HepG2 (cell line): ENCODE data around the gene SLC50A1.
A peak's percentile ranks its signal among the peaks of the same experiment; 100 is the strongest.

Experiments
- HNRNPK ChIP-seq: fragments of 200-400 bp; formaldehyde crosslinking; IDR thresholded peaks from 2 replicates; pipeline ENCODE4 v1.6.1; 2018; ENCODE audit warnings: low read length, low read depth, moderate library complexity, mild to moderate bottlenecking; ENCODE audit not compliant: poor library complexity, severe bottlenecking
- MTA1 ChIP-seq: sonication (generic); formaldehyde crosslinking; IDR thresholded peaks from 2 replicates; pipeline ENCODE4 v1.4.0; 2020; ENCODE audit warnings: missing genetic modification reagents, mild to moderate bottlenecking, borderline replicate concordance
- PHF21A ChIP-seq: sonication (generic); formaldehyde crosslinking; IDR thresholded peaks from 2 replicates; pipeline ENCODE4 v1.5.0; 2020; ENCODE audit warnings: mild to moderate bottlenecking, missing genetic modification reagents
- SOX6 ChIP-seq, 2 experiments: fragments of 450-650 bp in 1 of 2; sonication (generic) in 1 of 2; formaldehyde crosslinking in 1 of 2; IDR thresholded peaks; 2 replicates each; pipeline versions ENCODE4 v1.4.0 to v1.6.1; 2017 to 2020; ENCODE audit warnings: antibody characterized with exemption in 1 of 2, mild to moderate bottlenecking in 1 of 2, missing genetic modification reagents in 1 of 2
- ZNF841 ChIP-seq: sonication (generic); formaldehyde crosslinking; IDR thresholded peaks from 2 replicates; pipeline ENCODE4 v1.8.1; 2023; ENCODE audit warnings: missing genetic modification reagents, borderline replicate concordance
- TF ChIP-seq, protein P1 (sequence below): conservative IDR thresholded peaks from 2 replicates; pipeline ENCODE4 v1.6.1; 2018; ENCODE audit warnings: missing genetic modification reagents
- TF ChIP-seq, protein P2 (sequence below): sonication (generic); formaldehyde crosslinking; IDR thresholded peaks from 2 replicates; pipeline ENCODE4 v1.5.0; 2020; ENCODE audit warnings: mild to moderate bottlenecking, missing genetic modification reagents, moderate library complexity
- TF ChIP-seq, protein P3 (sequence below), 2 experiments: sonication (generic) in 1 of 2; formaldehyde crosslinking in 1 of 2; IDR thresholded peaks; 2 replicates each; pipeline versions ENCODE4 v1.4.0 to v1.6.1; 2018 to 2020; ENCODE audit warnings: missing genetic modification reagents in 2 of 2, borderline replicate concordance in 1 of 2, low read depth in 1 of 2, mild to moderate bottlenecking in 1 of 2, missing biosample characterization in 1 of 2

DNA sequence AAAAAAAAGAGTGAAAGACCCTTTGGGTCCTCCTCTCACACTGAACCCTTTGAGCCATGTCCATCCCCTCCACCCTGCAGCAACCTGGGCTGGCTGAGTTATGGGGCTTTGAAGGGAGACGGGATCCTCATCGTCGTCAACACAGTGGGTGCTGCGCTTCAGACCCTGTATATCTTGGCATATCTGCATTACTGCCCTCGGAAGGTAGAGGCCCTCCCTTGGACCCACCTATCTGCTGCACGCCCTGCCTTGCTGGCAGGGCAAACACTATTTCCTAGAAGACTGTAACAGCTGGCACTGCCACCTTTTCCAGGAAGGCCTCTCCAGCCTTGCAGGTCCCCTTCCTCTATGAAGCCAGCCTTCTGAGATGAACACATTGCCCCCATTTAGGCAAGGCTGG lies 1.1 kb downstream of the SLC50A1 start:
- no peak for TF ChIP-seq HNRNPK
- no peak for TF ChIP-seq SOX6 (IDR thresholded peaks at IDR 0.05)
- no peak for TF ChIP-seq SOX6 (CRISPR knock-in tag; IDR thresholded peaks at IDR 0.05)
- TF ChIP-seq, protein P1, sequence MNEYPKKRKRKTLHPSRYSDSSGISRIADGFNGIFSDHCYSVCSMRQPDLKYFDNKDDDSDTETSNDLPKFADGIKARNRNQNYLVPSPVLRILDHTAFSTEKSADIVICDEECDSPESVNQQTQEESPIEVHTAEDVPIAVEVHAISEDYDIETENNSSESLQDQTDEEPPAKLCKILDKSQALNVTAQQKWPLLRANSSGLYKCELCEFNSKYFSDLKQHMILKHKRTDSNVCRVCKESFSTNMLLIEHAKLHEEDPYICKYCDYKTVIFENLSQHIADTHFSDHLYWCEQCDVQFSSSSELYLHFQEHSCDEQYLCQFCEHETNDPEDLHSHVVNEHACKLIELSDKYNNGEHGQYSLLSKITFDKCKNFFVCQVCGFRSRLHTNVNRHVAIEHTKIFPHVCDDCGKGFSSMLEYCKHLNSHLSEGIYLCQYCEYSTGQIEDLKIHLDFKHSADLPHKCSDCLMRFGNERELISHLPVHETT (CRISPR knock-in tag) = no peak
- no peak for TF ChIP-seq ZNF841 (CRISPR knock-in tag)
- TF ChIP-seq PHF21A (CRISPR knock-in tag) = no peak
- TF ChIP-seq, protein P2, sequence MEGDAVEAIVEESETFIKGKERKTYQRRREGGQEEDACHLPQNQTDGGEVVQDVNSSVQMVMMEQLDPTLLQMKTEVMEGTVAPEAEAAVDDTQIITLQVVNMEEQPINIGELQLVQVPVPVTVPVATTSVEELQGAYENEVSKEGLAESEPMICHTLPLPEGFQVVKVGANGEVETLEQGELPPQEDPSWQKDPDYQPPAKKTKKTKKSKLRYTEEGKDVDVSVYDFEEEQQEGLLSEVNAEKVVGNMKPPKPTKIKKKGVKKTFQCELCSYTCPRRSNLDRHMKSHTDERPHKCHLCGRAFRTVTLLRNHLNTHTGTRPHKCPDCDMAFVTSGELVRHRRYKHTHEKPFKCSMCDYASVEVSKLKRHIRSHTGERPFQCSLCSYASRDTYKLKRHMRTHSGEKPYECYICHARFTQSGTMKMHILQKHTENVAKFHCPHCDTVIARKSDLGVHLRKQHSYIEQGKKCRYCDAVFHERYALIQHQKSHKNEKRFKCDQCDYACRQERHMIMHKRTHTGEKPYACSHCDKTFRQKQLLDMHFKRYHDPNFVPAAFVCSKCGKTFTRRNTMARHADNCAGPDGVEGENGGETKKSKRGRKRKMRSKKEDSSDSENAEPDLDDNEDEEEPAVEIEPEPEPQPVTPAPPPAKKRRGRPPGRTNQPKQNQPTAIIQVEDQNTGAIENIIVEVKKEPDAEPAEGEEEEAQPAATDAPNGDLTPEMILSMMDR = no peak
- TF ChIP-seq, protein P3, sequence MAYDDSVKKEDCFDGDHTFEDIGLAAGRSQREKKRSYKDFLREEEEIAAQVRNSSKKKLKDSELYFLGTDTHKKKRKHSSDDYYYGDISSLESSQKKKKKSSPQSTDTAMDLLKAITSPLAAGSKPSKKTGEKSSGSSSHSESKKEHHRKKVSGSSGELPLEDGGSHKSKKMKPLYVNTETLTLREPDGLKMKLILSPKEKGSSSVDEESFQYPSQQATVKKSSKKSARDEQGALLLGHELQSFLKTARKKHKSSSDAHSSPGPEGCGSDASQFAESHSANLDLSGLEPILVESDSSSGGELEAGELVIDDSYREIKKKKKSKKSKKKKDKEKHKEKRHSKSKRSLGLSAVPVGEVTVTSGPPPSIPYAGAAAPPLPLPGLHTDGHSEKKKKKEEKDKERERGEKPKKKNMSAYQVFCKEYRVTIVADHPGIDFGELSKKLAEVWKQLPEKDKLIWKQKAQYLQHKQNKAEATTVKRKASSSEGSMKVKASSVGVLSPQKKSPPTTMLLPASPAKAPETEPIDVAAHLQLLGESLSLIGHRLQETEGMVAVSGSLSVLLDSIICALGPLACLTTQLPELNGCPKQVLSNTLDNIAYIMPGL (CRISPR knock-in tag; IDR thresholded peaks at IDR 0.05; ENCODE audit: borderline replicate concordance in 1 of 2, low read depth in 1 of 2) = no peak
- TF ChIP-seq MTA1 (CRISPR knock-in tag) = 0 out of 2 replicates have a peak, but pooled peaks have one; percentile 10
